ENCODE measurements around the gene FMN2.

Gene FMN2

GRCh38 chr1:240117930-240118329 is 26.2 kb downstream of the FMN2 start:
- H3K27ac ChIP-seq (replicated peaks), result no peak overlapping the region
- TF ChIP-seq SPI1 (IDR thresholded peaks at IDR 0.05; ENCODE audit: borderline replicate concordance, low read depth), result no peak
- TF ChIP-seq, protein P1, sequence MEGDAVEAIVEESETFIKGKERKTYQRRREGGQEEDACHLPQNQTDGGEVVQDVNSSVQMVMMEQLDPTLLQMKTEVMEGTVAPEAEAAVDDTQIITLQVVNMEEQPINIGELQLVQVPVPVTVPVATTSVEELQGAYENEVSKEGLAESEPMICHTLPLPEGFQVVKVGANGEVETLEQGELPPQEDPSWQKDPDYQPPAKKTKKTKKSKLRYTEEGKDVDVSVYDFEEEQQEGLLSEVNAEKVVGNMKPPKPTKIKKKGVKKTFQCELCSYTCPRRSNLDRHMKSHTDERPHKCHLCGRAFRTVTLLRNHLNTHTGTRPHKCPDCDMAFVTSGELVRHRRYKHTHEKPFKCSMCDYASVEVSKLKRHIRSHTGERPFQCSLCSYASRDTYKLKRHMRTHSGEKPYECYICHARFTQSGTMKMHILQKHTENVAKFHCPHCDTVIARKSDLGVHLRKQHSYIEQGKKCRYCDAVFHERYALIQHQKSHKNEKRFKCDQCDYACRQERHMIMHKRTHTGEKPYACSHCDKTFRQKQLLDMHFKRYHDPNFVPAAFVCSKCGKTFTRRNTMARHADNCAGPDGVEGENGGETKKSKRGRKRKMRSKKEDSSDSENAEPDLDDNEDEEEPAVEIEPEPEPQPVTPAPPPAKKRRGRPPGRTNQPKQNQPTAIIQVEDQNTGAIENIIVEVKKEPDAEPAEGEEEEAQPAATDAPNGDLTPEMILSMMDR (IDR thresholded peaks at IDR 0.05; ENCODE audit: insufficient read depth, low read length), result no peak
- no peaks in the 10 kb centered on the region for H3K27me3 ChIP-seq (ENCODE audit: insufficient read depth, poor library complexity, severe bottlenecking)
- DNase-seq (ENCODE audit: low read depth in 1 of 2, low spot score in 1 of 2), result no peak
- no peak overlapping the region for H3K4me3 ChIP-seq (replicated peaks; ENCODE audit: insufficient read depth, low read length)

GRCh38 chr1:240122639-240123613 is 31.2 kb downstream of the FMN2 start:
- no peak overlapping the region for H3K4me3 ChIP-seq (replicated peaks; ENCODE audit: insufficient read depth, low read length)
- H3K27ac ChIP-seq (replicated peaks), result no peak overlapping the region
- H3K27me3 ChIP-seq (ENCODE audit: insufficient read depth, poor library complexity, severe bottlenecking), result no peaks in the 10 kb centered on the region
- TF ChIP-seq, protein P1 (IDR thresholded peaks at IDR 0.05; ENCODE audit: insufficient read depth, low read length), result no peak
- TF ChIP-seq SPI1 (IDR thresholded peaks at IDR 0.05; ENCODE audit: borderline replicate concordance, low read depth) (no peak), POLR2AphosphoS5 (IDR thresholded peaks at IDR 0.05; ENCODE audit: low read depth) (no peak), GABPA (IDR thresholded peaks at IDR 0.05; ENCODE audit: low read depth) (no peak)
- TF ChIP-seq, protein P2, sequence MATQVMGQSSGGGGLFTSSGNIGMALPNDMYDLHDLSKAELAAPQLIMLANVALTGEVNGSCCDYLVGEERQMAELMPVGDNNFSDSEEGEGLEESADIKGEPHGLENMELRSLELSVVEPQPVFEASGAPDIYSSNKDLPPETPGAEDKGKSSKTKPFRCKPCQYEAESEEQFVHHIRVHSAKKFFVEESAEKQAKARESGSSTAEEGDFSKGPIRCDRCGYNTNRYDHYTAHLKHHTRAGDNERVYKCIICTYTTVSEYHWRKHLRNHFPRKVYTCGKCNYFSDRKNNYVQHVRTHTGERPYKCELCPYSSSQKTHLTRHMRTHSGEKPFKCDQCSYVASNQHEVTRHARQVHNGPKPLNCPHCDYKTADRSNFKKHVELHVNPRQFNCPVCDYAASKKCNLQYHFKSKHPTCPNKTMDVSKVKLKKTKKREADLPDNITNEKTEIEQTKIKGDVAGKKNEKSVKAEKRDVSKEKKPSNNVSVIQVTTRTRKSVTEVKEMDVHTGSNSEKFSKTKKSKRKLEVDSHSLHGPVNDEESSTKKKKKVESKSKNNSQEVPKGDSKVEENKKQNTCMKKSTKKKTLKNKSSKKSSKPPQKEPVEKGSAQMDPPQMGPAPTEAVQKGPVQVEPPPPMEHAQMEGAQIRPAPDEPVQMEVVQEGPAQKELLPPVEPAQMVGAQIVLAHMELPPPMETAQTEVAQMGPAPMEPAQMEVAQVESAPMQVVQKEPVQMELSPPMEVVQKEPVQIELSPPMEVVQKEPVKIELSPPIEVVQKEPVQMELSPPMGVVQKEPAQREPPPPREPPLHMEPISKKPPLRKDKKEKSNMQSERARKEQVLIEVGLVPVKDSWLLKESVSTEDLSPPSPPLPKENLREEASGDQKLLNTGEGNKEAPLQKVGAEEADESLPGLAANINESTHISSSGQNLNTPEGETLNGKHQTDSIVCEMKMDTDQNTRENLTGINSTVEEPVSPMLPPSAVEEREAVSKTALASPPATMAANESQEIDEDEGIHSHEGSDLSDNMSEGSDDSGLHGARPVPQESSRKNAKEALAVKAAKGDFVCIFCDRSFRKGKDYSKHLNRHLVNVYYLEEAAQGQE (IDR thresholded peaks at IDR 0.05; ENCODE audit: insufficient replicate concordance, low read depth), result no peak
- no peak for DNase-seq (ENCODE audit: low read depth in 1 of 2, low spot score in 1 of 2)

GRCh38 chr1:240126821-240127220 is 35.1 kb downstream of the FMN2 start:
- DNase-seq (ENCODE audit: low read depth in 1 of 2, low spot score in 1 of 2), result no peak
- TF ChIP-seq POLR2AphosphoS5 (IDR thresholded peaks at IDR 0.05; ENCODE audit: low read depth), result no peak
- no peak for TF ChIP-seq SPI1 (IDR thresholded peaks at IDR 0.05; ENCODE audit: borderline replicate concordance, low read depth)
- TF ChIP-seq, protein P2 (IDR thresholded peaks at IDR 0.05; ENCODE audit: insufficient replicate concordance, low read depth), result no peak
- no peak for TF ChIP-seq GABPA (IDR thresholded peaks at IDR 0.05; ENCODE audit: low read depth)
- TF ChIP-seq, protein P1 (IDR thresholded peaks at IDR 0.05; ENCODE audit: insufficient read depth, low read length), result no peak
- no peaks in the 10 kb centered on the region for H3K27me3 ChIP-seq (ENCODE audit: insufficient read depth, poor library complexity, severe bottlenecking)
- no peak overlapping the region for H3K27ac ChIP-seq (replicated peaks)
- no peak overlapping the region for H3K4me3 ChIP-seq (replicated peaks; ENCODE audit: insufficient read depth, low read length)
